Gastrocnemius medialis (tissue), 4 donors: ENCODE results near the gene TTBK1. TPM values are rescaled to one million over a fixed set of nuclear protein-coding genes. Genes with fewer than 3 reads are reported as not detected.

Experiments used
- ATAC-seq, 2 donors: fragments of 150-250 bp; one replicate each; pipeline ENCODE4 v1.9.1; 2016
- DNase-seq, 2 donors: peaks; one replicate each; pipeline ENCODE4 v3.0.0-alpha.2; 2019
- H3K27ac ChIP-seq, 4 donors: fragments of 200-600 bp; sonication (generic); 1 replicate in 1 of 4; 2 replicates in 3 of 4; pipeline ENCODE4 v1.5.1; 2016 to 2018; ENCODE audit warnings: mild to moderate bottlenecking in 2 of 4, moderate library complexity in 1 of 4
- H3K27me3 ChIP-seq, 3 donors: fragments of 200-600 bp; sonication (generic) in 2 of 3; 1 replicate in 1 of 3; 2 replicates in 2 of 3; pipeline versions ENCODE4 v1.5.1 to v1.6.0; 2016 to 2019; ENCODE audit warnings: mild to moderate bottlenecking in 1 of 3, moderate library complexity in 1 of 3
- H3K36me3 ChIP-seq, 2 donors: fragments of 200-600 bp; sonication (generic) in 1 of 2; one replicate each; pipeline ENCODE4 v1.5.1; 2017 to 2018
- H3K4me1 ChIP-seq, 2 donors: fragments of 200-600 bp; sonication (generic) in 1 of 2; one replicate each; pipeline ENCODE4 v1.5.1; 2016 to 2017; ENCODE audit warnings: mild to moderate bottlenecking in 2 of 2
- H3K4me3 ChIP-seq, 4 donors: fragments of 200-600 bp; sonication (generic) in 3 of 4; 1 replicate in 1 of 4; 2 replicates in 3 of 4; pipeline ENCODE4 v1.5.1; 2016 to 2019; ENCODE audit warnings: mild to moderate bottlenecking in 2 of 4
- H3K9me3 ChIP-seq, 3 donors: fragments of 200-600 bp; sonication (generic) in 2 of 3; 1 replicate in 1 of 3; 2 replicates in 2 of 3; pipeline ENCODE4 v1.5.1; 2016 to 2019
- CTCF ChIP-seq, 5 experiments: fragments of 450-650 bp in 3 of 5; fragments of 200-600 bp in 2 of 5; sonication (generic) in 2 of 5; IDR thresholded peaks in 4 of 5; conservative IDR thresholded peaks in 1 of 5; 1 replicate in 4 of 5; 2 replicates in 1 of 5; pipeline ENCODE4 v1.5.1; 2016 to 2019; ENCODE audit warnings: antibody characterized with exemption in 5 of 5, mild to moderate bottlenecking in 3 of 5, moderate library complexity in 3 of 5
- POLR2A ChIP-seq, 2 donors: fragments of 450-650 bp; IDR thresholded peaks; one replicate each; pipeline ENCODE4 v1.6.1; 2017; ENCODE audit warnings: antibody characterized with exemption in 2 of 2, mild to moderate bottlenecking in 2 of 2, moderate library complexity in 2 of 2
- in situ Hi-C, 4 donors: fragments of 200-750 bp; cut with MboI; loops; one replicate each; pipeline versions ENCODE4 v1.15.0 to v1.8.0; 2017; ENCODE audit warnings: low sequenced_read_pairs in 4 of 4
- intact Hi-C: fragments of 100-400 bp; cut with DNase I; formaldehyde crosslinking; loops from one replicate; pipeline ENCODE4 v1.15.1; 2023; ENCODE audit warnings: low total_unique reads
- total RNA-seq, 4 donors: library from RNA; depleted of rRNA; stranded (reverse); fragments of >200 nt; gene quantifications; one replicate each; pipeline versions ENCODE4 v1.1.0 to v1.2.3, GENCODE V29; 2016

The TTBK1 gene
- total RNA-seq, 4 donors from 2014 or later = 0.04 TPM; not detected in 3

- in situ Hi-C loops (no loop called here), intact Hi-C loops (no loop called here)
- ATAC-seq (no peak), DNase-seq (no peak)
- Histone ChIP-seq H3K27ac (no peak overlapping the region), H3K4me3 (no peak overlapping the region), H3K27me3 (no peaks in the 10 kb centered on the region), H3K4me1 (no peaks in the 10 kb centered on the region), H3K9me3 (no peaks in the 10 kb centered on the region), H3K36me3 (no peaks in the 10 kb centered on the region)
- no peak for TF ChIP-seq POLR2A (IDR thresholded peaks at IDR 0.05)
- no peak for TF ChIP-seq CTCF (IDR thresholded peaks at IDR 0.05 in 4 of 5, conservative IDR thresholded peaks at IDR 0.05 in 1 of 5)
These were observed 50.4 kb downstream of the TTBK1 start for GRCh38 chr6:43293698-43294097.

- H3K27me3 ChIP-seq = no peaks in the 10 kb centered on the region
- DNase-seq (no peak), ATAC-seq (no peak)
- no peaks in the 10 kb centered on the region for H3K4me1 ChIP-seq
- no peaks in the 10 kb centered on the region for H3K9me3 ChIP-seq
- in situ Hi-C loops = no loop called here
- H3K27ac ChIP-seq = no peak overlapping the region
- intact Hi-C loops = no loop called here
- H3K4me3 ChIP-seq = no peak overlapping the region
- no peaks in the 10 kb centered on the region for H3K36me3 ChIP-seq
- TF ChIP-seq POLR2A (IDR thresholded peaks at IDR 0.05) = no peak
- TF ChIP-seq CTCF (IDR thresholded peaks at IDR 0.05 in 4 of 5, conservative IDR thresholded peaks at IDR 0.05 in 1 of 5) = no peak
These were observed 51.3 kb downstream of the TTBK1 start for GRCh38 chr6:43294536-43294935.

GRCh38 chr6:43295456-43295855, 52.2 kb downstream of the TTBK1 start:
- DNase-seq = no peak
- Histone ChIP-seq H3K36me3 (no peaks in the 10 kb centered on the region), H3K4me1 (no peaks in the 10 kb centered on the region), H3K9me3 (no peaks in the 10 kb centered on the region), H3K27me3 (peaks cover 0 to 3% (median 0%) of the 10 kb centered on the region in 3 donors), H3K4me3 (no peak overlapping the region), H3K27ac (no peak overlapping the region)
- TF ChIP-seq CTCF (IDR thresholded peaks at IDR 0.05 in 4 of 5, conservative IDR thresholded peaks at IDR 0.05 in 1 of 5) = no peak
- intact Hi-C loops = no loop called here
- no peak for ATAC-seq
- in situ Hi-C loops = no loop called here

GRCh38 chr6:43296780-43297497, 53.7 kb downstream of the TTBK1 start:
- in situ Hi-C loops (no loop called here), intact Hi-C loops (no loop called here)
- Histone ChIP-seq H3K9me3 (no peaks in the 10 kb centered on the region), H3K4me3 (no peak overlapping the region), H3K27me3 (peaks cover 5 to 9% (median 6%) of the 10 kb centered on the region in 3 donors), H3K36me3 (no peaks in the 10 kb centered on the region), H3K4me1 (no peaks in the 10 kb centered on the region), H3K27ac (no peak overlapping the region)
- ATAC-seq (no peak), DNase-seq (no peak)
- TF ChIP-seq CTCF (IDR thresholded peaks at IDR 0.05 in 4 of 5, conservative IDR thresholded peaks at IDR 0.05 in 1 of 5) (no peak), POLR2A (IDR thresholded peaks at IDR 0.05) (no peak)
